Ishikawa (cell line): ENCODE results near the gene ATP13A3.

Experiments used
- EP300 ChIP-seq: IDR thresholded peaks from 2 replicates; pipeline ENCODE4 v1.6.1; 2012; ENCODE audit warnings: borderline replicate concordance
- MAX ChIP-seq: IDR thresholded peaks from 2 replicates; pipeline ENCODE4 v1.6.1; 2012
- NFIC ChIP-seq: IDR thresholded peaks from 2 replicates; pipeline ENCODE4 v1.6.1; 2012
- REST ChIP-seq: IDR thresholded peaks from 2 replicates; pipeline ENCODE4 v1.6.1; 2012; ENCODE audit warnings: low read depth, mild to moderate bottlenecking
- TCF12 ChIP-seq: IDR thresholded peaks from 2 replicates; pipeline ENCODE4 v1.6.1; 2012; ENCODE audit warnings: low read depth
- TEAD4 ChIP-seq: IDR thresholded peaks from 2 replicates; pipeline ENCODE4 v1.6.1; 2012
- USF1 ChIP-seq: IDR thresholded peaks from 2 replicates; pipeline ENCODE4 v1.6.1; 2012
- YY1 ChIP-seq: IDR thresholded peaks from 2 replicates; pipeline ENCODE4 v1.6.1; 2012; ENCODE audit warnings: low read depth

- no peak for TF ChIP-seq USF1
- TF ChIP-seq MAX: peak; percentile 64; the same call in 1 of the 2 replicates
- TF ChIP-seq REST: no peak
- TF ChIP-seq TEAD4: no peak
- TF ChIP-seq YY1: no peak
- TF ChIP-seq NFIC: no peak
- TF ChIP-seq TCF12: peak; percentile 90
- TF ChIP-seq EP300: peak; percentile 63; the same call in 1 of the 2 replicates
Measured at GRCh38 chr3:194512895-194513601, 26.2 kb upstream of the ATP13A3 start.
